Measurements from ENCODE around the gene NOP10. TPM values are rescaled to one million over a fixed set of nuclear protein-coding genes. Genes with fewer than 3 reads are reported as not detected.

The NOP10 gene
- total RNA-seq, 1 experiment from 2014 or later, result 208 TPM

DNA sequence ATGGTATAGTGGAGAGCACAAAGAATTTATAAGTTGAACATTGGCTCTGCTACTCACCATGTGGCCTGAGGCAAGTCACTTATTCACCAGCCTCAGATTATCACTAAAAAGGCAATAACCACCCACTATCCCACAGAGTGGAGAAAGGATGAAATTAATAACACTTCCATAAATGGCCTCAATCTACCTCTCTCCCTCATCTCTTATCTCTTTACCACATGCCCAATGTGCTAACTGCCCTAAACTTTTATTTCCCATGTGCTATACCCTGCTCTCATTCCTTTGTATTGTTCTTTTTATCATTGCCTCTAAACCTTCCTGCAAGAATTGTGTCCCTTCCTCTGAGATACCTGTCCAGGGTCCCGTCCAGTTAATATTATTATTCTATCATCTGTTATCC lies 31.4 kb downstream of the NOP10 start:
- no peak for DNase-seq (ENCODE audit: low spot score)
- no peak overlapping the region for H3K4me3 ChIP-seq (ENCODE audit: low read depth, low read length, poor library complexity, severe bottlenecking)
- no peak overlapping the region for H3K27ac ChIP-seq (ENCODE audit: low read depth, low read length, poor library complexity, severe bottlenecking)
- CTCF ChIA-PET, result no interaction called here
- no peaks in the 10 kb centered on the region for H3K36me3 ChIP-seq (ENCODE audit: insufficient read depth, low read length, poor library complexity, severe bottlenecking)
- no peaks in the 10 kb centered on the region for H3K4me1 ChIP-seq (ENCODE audit: insufficient read depth, low read length, poor library complexity, severe bottlenecking)
- no peaks in the 10 kb centered on the region for H3K9me3 ChIP-seq (ENCODE audit: low read depth, low read length, poor library complexity, severe bottlenecking)
- POLR2A ChIA-PET (ENCODE audit: low non-redundant PET), result no interaction called here
- no peak for TF ChIP-seq EZH2 (IDR thresholded peaks at IDR 0.05; ENCODE audit: borderline replicate concordance, low read depth, low read length, poor library complexity, severe bottlenecking)
- TF ChIP-seq, protein P1, sequence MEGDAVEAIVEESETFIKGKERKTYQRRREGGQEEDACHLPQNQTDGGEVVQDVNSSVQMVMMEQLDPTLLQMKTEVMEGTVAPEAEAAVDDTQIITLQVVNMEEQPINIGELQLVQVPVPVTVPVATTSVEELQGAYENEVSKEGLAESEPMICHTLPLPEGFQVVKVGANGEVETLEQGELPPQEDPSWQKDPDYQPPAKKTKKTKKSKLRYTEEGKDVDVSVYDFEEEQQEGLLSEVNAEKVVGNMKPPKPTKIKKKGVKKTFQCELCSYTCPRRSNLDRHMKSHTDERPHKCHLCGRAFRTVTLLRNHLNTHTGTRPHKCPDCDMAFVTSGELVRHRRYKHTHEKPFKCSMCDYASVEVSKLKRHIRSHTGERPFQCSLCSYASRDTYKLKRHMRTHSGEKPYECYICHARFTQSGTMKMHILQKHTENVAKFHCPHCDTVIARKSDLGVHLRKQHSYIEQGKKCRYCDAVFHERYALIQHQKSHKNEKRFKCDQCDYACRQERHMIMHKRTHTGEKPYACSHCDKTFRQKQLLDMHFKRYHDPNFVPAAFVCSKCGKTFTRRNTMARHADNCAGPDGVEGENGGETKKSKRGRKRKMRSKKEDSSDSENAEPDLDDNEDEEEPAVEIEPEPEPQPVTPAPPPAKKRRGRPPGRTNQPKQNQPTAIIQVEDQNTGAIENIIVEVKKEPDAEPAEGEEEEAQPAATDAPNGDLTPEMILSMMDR (conservative IDR thresholded peaks at IDR 0.05; ENCODE audit: low read depth, low read length), result no peak
- BruUV-seq (replicated peaks), result no TSS peak
- intact Hi-C loops (cut with micrococcal nuclease; ENCODE audit: unreplicated experiment), result no loop called here
- H3K27me3 ChIP-seq (replicated peaks; ENCODE audit: insufficient read depth, low read depth, low read length, poor library complexity), result no peaks in the 10 kb centered on the region

DNA sequence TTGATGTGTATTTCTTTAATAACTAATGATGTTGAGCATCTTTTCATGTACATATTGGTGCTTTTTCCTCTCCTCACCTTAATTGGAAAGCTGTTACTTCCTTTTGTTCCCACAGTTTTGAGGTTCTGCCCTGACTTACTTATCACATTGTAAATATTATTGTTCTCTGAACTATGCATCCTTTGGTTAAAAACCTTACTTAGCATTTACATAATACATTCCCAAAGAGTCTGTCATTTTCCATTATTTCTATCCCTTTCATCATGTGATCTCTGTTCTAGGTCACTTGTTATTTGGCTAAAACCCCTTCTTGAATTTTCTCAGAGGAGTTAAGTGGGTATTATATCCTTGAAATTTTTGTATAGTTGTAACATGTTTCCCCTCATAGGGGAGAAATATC lies 38.3 kb downstream of the NOP10 start:
- ChIA-PET CTCF (no interaction called here), POLR2A (ENCODE audit: low non-redundant PET) (no interaction called here)

DNA sequence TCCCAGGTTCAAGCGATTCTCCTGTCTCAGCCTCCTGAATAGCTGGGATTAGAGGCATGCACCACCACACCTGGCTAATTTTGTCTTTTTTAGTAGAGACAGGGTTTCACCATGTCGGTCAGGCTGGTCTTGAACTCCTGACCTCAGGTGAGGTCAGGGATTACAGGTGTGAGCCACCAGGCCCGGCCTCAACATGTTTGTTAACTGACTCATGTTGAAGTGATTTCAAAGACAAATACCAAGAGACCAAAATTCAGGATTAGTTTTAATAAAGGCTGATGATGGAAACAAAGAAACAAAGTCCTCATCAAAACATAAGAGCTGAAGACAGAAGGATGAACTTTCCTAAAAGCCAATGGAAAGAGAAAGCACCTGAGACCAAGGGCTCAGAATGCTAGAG lies 41.9 kb downstream of the NOP10 start:
- DNase-seq (ENCODE audit: low spot score), result no peak
- peaks cover 13% of the 10 kb centered on the region for H3K4me1 ChIP-seq (ENCODE audit: insufficient read depth, low read length, poor library complexity, severe bottlenecking)
- no peak overlapping the region for H3K4me3 ChIP-seq (ENCODE audit: low read depth, low read length, poor library complexity, severe bottlenecking)
- no peaks in the 10 kb centered on the region for H3K27me3 ChIP-seq (replicated peaks; ENCODE audit: insufficient read depth, low read depth, low read length, poor library complexity)
- ChIA-PET CTCF (no interaction called here), POLR2A (ENCODE audit: low non-redundant PET) (no interaction called here)
- BruUV-seq (replicated peaks), result no TSS peak
- TF ChIP-seq EZH2 (IDR thresholded peaks at IDR 0.05; ENCODE audit: borderline replicate concordance, low read depth, low read length, poor library complexity, severe bottlenecking), result no peak
- TF ChIP-seq, protein P1 (conservative IDR thresholded peaks at IDR 0.05; ENCODE audit: low read depth, low read length), result no peak
- H3K36me3 ChIP-seq (ENCODE audit: insufficient read depth, low read length, poor library complexity, severe bottlenecking), result no peaks in the 10 kb centered on the region
- intact Hi-C loops (cut with micrococcal nuclease; ENCODE audit: unreplicated experiment), result no loop called here
- H3K9me3 ChIP-seq (ENCODE audit: low read depth, low read length, poor library complexity, severe bottlenecking), result no peaks in the 10 kb centered on the region
- H3K27ac ChIP-seq (ENCODE audit: low read depth, low read length, poor library complexity, severe bottlenecking), result no peak overlapping the region

More for the DNA sequence above, 38.3 kb downstream of the NOP10 start:
- no peak for DNase-seq (ENCODE audit: low spot score)
- Histone ChIP-seq H3K4me1 (ENCODE audit: insufficient read depth, low read length, poor library complexity, severe bottlenecking) (no peaks in the 10 kb centered on the region), H3K27me3 (replicated peaks; ENCODE audit: insufficient read depth, low read depth, low read length, poor library complexity) (no peaks in the 10 kb centered on the region), H3K9me3 (ENCODE audit: low read depth, low read length, poor library complexity, severe bottlenecking) (no peaks in the 10 kb centered on the region), H3K36me3 (ENCODE audit: insufficient read depth, low read length, poor library complexity, severe bottlenecking) (no peaks in the 10 kb centered on the region), H3K4me3 (ENCODE audit: low read depth, low read length, poor library complexity, severe bottlenecking) (no peak overlapping the region), H3K27ac (ENCODE audit: low read depth, low read length, poor library complexity, severe bottlenecking) (no peak overlapping the region)
- intact Hi-C loops (cut with micrococcal nuclease; ENCODE audit: unreplicated experiment), result no loop called here
- no peak for TF ChIP-seq EZH2 (IDR thresholded peaks at IDR 0.05; ENCODE audit: borderline replicate concordance, low read depth, low read length, poor library complexity, severe bottlenecking)
- TF ChIP-seq, protein P1 (conservative IDR thresholded peaks at IDR 0.05; ENCODE audit: low read depth, low read length), result no peak
- BruUV-seq (replicated peaks), result no TSS peak

Data from A673 (cell line).